NOMO-1 (cell line): ENCODE measurements around the gene ZDHHC23.

Source experiments
- DNase-seq, 2 experiments: peaks; one replicate each; lab custom pipeline; 2025; ENCODE audit not compliant: unreplicated experiment in 2 of 2; lab: John Stamatoyannopoulos, UW

Gene ZDHHC23

GRCh38 chr3:114005481-114005880 is 57.7 kb downstream of the ZDHHC23 start:
- no peak for DNase-seq

- no peak for DNase-seq
Observed at GRCh38 chr3:114011059-114011797, 63.4 kb downstream of the ZDHHC23 start.
